Testis (tissue), 2 donors: ENCODE results near the gene ZCWPW2.

Source experiments
- CTCF ChIP-seq, 3 experiments: fragments of 450-650 bp in 2 of 3; fragments of 200-600 bp in 1 of 3; sonication (generic) in 1 of 3; IDR thresholded peaks; one replicate each; pipeline ENCODE4 v1.5.1; 2016 to 2019; ENCODE audit warnings: antibody characterized with exemption in 3 of 3, mild to moderate bottlenecking in 2 of 3, moderate library complexity in 1 of 3
- POLR2A ChIP-seq: fragments of 450-650 bp; IDR thresholded peaks from one replicate; pipeline ENCODE4 v1.6.1; 2017; ENCODE audit warnings: antibody characterized with exemption, mild to moderate bottlenecking, moderate library complexity

GRCh38 chr3:28326458-28326926 lies 22.0 kb upstream of the ZCWPW2 start:
- TF ChIP-seq CTCF (IDR thresholded peaks at IDR 0.05) (no peak), POLR2A (no peak)
